Measurements from ENCODE around the gene LMF1.

LMF1 gene

DNA sequence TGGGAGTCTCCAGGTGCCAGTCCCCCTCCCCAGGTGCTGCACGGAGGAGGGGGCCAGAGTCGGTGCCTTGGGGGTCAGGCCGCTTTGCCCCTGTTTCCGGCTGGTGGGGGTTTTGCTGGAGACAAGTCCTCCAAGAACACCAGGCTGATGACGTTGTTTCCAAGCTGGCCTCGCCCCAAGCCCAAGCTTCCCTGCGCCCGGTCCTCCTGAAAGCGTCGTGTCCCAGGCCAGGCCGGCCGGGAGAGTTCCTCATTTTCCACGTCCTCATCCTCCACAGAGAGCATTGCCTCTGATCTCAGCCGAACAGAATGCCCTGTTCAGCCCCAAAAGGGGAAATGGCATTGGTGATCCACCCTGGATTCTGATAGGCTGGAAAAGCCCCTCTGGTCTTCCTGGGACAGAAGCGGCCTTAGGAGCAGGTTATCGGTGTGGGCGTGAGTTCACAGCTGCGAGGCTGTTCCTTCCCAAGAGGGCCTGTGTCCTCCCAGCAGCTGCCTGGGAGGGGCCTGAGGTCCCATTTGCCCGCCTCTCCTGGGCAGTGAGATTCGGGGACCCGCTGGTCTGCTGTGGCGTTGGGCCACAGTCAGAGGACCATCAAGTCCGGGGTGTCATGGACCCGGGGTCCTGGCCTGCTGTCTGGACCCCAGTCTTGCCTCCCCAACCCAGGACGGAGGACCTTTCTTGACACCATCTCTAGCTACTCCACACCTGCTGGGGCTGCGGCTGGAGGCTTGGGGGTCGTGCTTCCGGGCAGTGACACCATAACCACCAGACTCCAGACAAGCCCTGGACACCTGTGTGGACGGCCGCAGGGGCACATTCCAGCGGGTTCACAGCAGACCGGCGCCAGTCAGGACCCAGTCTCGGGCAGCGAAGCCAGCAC, 17.9 kb upstream of the LMF1 start:
- TF ChIP-seq POLR2AphosphoS5 (IDR thresholded peaks at IDR 0.05; ENCODE audit: low read depth, low read length) (no peak), TAF1 (IDR thresholded peaks at IDR 0.05; ENCODE audit: borderline replicate concordance, insufficient read depth, low read length) (no peak), SIN3A (IDR thresholded peaks at IDR 0.05; ENCODE audit: borderline replicate concordance, insufficient read depth, low read length) (no peak), FOXP2 (optimal IDR thresholded peaks at IDR 0.05; ENCODE audit: borderline replicate concordance, extremely low read depth, extremely low read length, insufficient read depth) (no peak)
- TF ChIP-seq, protein P1, sequence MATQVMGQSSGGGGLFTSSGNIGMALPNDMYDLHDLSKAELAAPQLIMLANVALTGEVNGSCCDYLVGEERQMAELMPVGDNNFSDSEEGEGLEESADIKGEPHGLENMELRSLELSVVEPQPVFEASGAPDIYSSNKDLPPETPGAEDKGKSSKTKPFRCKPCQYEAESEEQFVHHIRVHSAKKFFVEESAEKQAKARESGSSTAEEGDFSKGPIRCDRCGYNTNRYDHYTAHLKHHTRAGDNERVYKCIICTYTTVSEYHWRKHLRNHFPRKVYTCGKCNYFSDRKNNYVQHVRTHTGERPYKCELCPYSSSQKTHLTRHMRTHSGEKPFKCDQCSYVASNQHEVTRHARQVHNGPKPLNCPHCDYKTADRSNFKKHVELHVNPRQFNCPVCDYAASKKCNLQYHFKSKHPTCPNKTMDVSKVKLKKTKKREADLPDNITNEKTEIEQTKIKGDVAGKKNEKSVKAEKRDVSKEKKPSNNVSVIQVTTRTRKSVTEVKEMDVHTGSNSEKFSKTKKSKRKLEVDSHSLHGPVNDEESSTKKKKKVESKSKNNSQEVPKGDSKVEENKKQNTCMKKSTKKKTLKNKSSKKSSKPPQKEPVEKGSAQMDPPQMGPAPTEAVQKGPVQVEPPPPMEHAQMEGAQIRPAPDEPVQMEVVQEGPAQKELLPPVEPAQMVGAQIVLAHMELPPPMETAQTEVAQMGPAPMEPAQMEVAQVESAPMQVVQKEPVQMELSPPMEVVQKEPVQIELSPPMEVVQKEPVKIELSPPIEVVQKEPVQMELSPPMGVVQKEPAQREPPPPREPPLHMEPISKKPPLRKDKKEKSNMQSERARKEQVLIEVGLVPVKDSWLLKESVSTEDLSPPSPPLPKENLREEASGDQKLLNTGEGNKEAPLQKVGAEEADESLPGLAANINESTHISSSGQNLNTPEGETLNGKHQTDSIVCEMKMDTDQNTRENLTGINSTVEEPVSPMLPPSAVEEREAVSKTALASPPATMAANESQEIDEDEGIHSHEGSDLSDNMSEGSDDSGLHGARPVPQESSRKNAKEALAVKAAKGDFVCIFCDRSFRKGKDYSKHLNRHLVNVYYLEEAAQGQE (IDR thresholded peaks at IDR 0.05; ENCODE audit: insufficient read depth in 1 of 2, low read depth in 2 of 2, low read length in 2 of 2), result no peak

DNA sequence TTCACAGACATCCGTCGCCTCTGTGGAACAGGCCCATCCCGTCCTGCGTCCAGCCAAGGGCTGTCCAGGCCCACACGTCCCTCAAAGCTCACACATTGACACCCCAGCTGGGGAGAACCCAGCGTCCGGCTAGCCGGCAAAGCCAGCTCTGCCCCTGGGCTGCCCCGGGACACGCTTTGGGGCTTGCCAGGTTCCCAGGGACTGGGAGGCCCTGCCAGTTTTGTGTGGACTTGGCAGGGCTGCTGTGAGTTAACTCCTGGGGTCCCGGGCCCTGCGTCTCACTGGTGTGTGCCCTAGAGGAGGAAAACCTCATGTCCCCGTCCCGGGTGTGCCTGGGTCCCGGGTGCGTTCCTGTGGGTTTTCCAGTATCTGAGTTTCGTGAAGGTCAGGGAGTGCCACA, 17.1 kb upstream of the LMF1 start:
- TF ChIP-seq POLR2AphosphoS5 (IDR thresholded peaks at IDR 0.05; ENCODE audit: low read depth, low read length) (no peak), FOXP2 (optimal IDR thresholded peaks at IDR 0.05; ENCODE audit: borderline replicate concordance, extremely low read depth, extremely low read length, insufficient read depth) (no peak), SIN3A (IDR thresholded peaks at IDR 0.05; ENCODE audit: borderline replicate concordance, insufficient read depth, low read length) (no peak), TAF1 (IDR thresholded peaks at IDR 0.05; ENCODE audit: borderline replicate concordance, insufficient read depth, low read length) (no peak)
- TF ChIP-seq, protein P1 (IDR thresholded peaks at IDR 0.05; ENCODE audit: insufficient read depth in 1 of 2, low read depth in 2 of 2, low read length in 2 of 2), result no peak

DNA sequence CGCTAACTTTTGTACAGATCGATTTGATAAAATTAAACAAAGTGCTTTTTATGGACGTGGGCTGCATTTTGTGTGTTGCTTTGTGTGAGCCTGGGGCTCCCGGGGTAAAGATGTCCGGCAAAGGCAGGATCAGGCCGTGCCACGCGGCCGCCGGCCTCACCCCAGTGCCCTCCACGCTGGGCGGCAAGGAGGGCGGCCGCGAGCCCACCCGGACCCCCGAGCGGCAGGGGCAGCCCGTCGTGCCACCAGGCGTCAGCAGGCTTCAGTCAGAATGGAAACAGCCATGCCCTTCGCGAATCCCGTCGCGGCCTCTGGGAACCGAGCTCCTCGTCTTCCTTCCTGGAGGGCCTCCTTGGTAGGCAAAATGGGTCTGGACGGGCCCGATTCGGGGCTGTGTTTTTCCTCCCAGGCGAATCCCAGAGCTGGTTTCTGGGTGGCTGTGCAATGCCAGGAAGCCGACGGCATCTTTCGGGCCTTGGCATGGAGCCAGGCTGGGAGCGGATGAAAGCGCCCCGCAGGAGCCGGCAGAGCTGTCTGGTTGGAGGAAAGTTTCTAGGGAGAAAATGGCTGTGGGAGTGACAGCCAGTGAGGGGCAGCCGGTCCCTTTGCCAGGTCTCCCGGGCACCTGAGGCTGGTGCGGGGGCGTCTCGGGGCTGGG, 16.3 kb upstream of the LMF1 start:
- no peak for TF ChIP-seq TAF1 (IDR thresholded peaks at IDR 0.05; ENCODE audit: borderline replicate concordance, insufficient read depth, low read length)
- TF ChIP-seq, protein P1 (IDR thresholded peaks at IDR 0.05; ENCODE audit: insufficient read depth in 1 of 2, low read depth in 2 of 2, low read length in 2 of 2), result no peak
- no peak for TF ChIP-seq FOXP2 (optimal IDR thresholded peaks at IDR 0.05; ENCODE audit: borderline replicate concordance, extremely low read depth, extremely low read length, insufficient read depth)
- no peak for TF ChIP-seq POLR2AphosphoS5 (IDR thresholded peaks at IDR 0.05; ENCODE audit: low read depth, low read length)
- no peak for TF ChIP-seq SIN3A (IDR thresholded peaks at IDR 0.05; ENCODE audit: borderline replicate concordance, insufficient read depth, low read length)

DNA sequence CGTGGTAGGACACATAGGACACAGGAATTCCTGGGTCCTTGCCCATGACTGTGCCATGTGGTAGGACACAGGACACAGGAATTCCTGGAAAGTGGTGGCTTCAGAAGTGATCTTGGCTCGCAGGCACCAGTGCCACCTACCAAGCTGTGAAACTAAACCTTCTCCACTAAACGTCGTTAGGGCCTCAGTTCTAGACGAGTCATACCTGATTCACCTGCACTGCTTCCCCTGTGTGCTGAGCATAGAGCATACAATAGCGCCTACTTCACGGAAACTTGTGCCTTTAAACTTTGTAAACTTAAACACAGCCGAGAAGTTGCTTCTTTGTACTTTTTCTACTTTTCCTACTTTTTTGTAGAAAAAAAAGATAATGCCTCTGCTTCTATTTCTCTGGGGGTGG, 15.6 kb upstream of the LMF1 start:
- TF ChIP-seq FOXP2 (optimal IDR thresholded peaks at IDR 0.05; ENCODE audit: borderline replicate concordance, extremely low read depth, extremely low read length, insufficient read depth) (no peak), SIN3A (IDR thresholded peaks at IDR 0.05; ENCODE audit: borderline replicate concordance, insufficient read depth, low read length) (no peak), POLR2AphosphoS5 (IDR thresholded peaks at IDR 0.05; ENCODE audit: low read depth, low read length) (no peak), TAF1 (IDR thresholded peaks at IDR 0.05; ENCODE audit: borderline replicate concordance, insufficient read depth, low read length) (no peak)
- TF ChIP-seq, protein P1 (IDR thresholded peaks at IDR 0.05; ENCODE audit: insufficient read depth in 1 of 2, low read depth in 2 of 2, low read length in 2 of 2), result no peak

All from PFSK-1 (cell line).